GM18951 (cell line): ENCODE measurements around the gene HAPLN2.

ENCODE experiments used
- POLR2A ChIP-seq: IDR thresholded peaks from 4 replicates; pipeline ENCODE4 v1.6.1; 2011; ENCODE audit warnings: mild to moderate bottlenecking; ENCODE audit not compliant: insufficient read length, insufficient read depth; ENCODE audit errors: extremely low read depth
- in situ Hi-C: fragments of 300-500 bp; cut with MboI; formaldehyde crosslinking; loops from one replicate; pipeline ENCODE4 v1.12.0; 2022; ENCODE audit warnings: low sequenced_read_pairs, mixed read lengths, inconsistent platforms; ENCODE audit not compliant: unreplicated experiment

Gene HAPLN2

DNA sequence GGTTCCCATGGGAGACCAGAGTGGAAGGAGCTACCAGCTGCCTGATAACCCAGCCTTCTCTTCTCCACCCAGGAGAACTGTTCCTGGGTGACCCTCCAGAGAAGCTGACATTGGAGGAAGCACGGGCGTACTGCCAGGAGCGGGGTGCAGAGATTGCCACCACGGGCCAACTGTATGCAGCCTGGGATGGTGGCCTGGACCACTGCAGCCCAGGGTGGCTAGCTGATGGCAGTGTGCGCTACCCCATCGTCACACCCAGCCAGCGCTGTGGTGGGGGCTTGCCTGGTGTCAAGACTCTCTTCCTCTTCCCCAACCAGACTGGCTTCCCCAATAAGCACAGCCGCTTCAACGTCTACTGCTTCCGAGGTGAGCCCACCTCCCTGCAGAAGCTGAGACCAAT, 29.3 kb downstream of the HAPLN2 start:
- TF ChIP-seq POLR2A = no peak
- in situ Hi-C loops = no loop called here

DNA sequence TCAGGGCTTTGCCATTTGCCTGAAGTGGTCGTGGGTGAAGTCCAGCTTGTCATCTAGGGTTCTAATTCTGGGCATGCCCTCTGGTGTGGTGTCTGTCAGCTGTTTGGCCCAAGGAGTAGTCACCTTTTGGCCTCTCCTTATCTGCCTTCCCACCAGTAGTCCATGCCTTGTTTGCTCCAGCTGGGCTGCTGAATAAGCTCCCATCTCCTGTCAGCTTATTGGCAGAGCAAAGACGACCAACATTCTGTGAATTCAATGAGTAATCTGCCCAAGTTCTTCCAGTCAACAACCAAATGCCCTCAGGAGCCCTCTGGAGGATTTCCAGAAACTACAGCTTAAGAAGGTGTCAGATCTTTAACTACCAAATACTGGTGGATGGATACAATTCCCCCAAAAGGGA, 29.7 kb downstream of the HAPLN2 start:
- in situ Hi-C loops = no loop called here
- TF ChIP-seq POLR2A = no peak

DNA sequence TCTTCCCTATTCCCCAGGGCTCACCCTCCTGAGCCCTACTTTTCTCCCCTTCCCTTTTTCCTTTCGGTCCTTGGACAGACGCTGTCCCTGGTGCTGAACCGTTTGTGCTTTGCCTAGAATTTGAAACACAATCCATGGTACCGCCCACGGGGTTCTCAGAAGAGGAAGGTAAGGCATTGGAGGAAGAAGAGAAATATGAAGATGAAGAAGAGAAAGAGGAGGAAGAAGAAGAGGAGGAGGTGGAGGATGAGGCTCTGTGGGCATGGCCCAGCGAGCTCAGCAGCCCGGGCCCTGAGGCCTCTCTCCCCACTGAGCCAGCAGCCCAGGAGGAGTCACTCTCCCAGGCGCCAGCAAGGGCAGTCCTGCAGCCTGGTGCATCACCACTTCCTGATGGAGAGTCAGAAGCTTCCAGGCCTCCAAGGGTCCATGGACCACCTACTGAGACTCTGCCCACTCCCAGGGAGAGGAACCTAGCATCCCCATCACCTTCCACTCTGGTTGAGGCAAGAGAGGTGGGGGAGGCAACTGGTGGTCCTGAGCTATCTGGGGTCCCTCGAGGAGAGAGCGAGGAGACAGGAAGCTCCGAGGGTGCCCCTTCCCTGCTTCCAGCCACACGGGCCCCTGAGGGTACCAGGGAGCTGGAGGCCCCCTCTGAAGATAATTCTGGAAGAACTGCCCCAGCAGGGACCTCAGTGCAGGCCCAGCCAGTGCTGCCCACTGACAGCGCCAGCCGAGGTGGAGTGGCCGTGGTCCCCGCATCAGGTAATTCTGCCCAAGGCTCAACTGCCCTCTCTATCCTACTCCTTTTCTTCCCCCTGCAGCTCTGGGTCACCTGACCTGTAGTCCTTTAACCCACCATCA, 33.1 kb downstream of the HAPLN2 start:
- in situ Hi-C loops = no loop called here
- TF ChIP-seq POLR2A = no peak

- TF ChIP-seq POLR2A = no peak
- in situ Hi-C loops = no loop called here
Observed at GRCh38 chr1:156652992-156653355, 33.8 kb downstream of the HAPLN2 start.

- in situ Hi-C loops = no loop called here
Observed at GRCh38 chr1:156654700-156655099, 35.5 kb downstream of the HAPLN2 start.

GRCh38 chr1:156655151-156655903, 36.1 kb downstream of the HAPLN2 start:
- in situ Hi-C loops = no loop called here
- TF ChIP-seq POLR2A = no peak

More at GRCh38 chr1:156654700-156655099, 35.5 kb downstream of the HAPLN2 start:
- no peak for TF ChIP-seq POLR2A

- TF ChIP-seq POLR2A = no peak
- in situ Hi-C loops = no loop called here
Observed at GRCh38 chr1:156655904-156656516, 36.8 kb downstream of the HAPLN2 start.

- TF ChIP-seq POLR2A = no peak
- in situ Hi-C loops = no loop called here
Observed at GRCh38 chr1:156656806-156657740, 37.9 kb downstream of the HAPLN2 start.

GRCh38 chr1:156657741-156658319, 38.6 kb downstream of the HAPLN2 start:
- in situ Hi-C loops = no loop called here
- TF ChIP-seq POLR2A = no peak

DNA sequence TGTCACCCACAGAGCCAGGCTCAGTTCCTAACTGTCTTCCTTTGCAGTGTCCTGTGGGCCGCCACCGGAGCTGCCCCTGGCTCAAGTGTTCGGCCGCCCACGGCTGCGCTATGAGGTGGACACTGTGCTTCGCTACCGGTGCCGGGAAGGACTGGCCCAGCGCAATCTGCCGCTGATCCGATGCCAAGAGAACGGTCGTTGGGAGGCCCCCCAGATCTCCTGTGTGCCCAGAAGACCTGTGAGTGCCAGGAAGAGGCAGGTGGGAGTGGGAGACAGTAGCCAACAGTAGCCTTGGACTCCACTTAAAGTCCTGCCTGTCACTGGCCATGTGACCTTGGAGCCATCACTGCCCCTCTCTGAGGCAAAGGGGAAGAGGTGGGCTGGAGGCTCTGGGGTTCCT, 39.3 kb downstream of the HAPLN2 start:
- in situ Hi-C loops = no loop called here
- TF ChIP-seq POLR2A = no peak

GRCh38 chr1:156658945-156659574, 39.8 kb downstream of the HAPLN2 start:
- TF ChIP-seq POLR2A = no peak
- in situ Hi-C loops = no loop called here

- no peak for TF ChIP-seq POLR2A
- in situ Hi-C loops = no loop called here
Observed at GRCh38 chr1:156659661-156659987, 40.4 kb downstream of the HAPLN2 start.
